Rectal smooth muscle tissue (tissue), 1 donor: Measurements from ENCODE around the gene CCR5AS.
"Not testable (repeated sequence)": the region's sequence is repeated elsewhere in the genome, so short reads cannot be mapped to it uniquely, and the experiment has no call there.

Experiments used
- H3K27ac ChIP-seq: one replicate; pipeline ENCODE4 v1.7.0; 2013; ENCODE audit warnings: low read depth, low read length, inconsistent platforms
- H3K27me3 ChIP-seq: one replicate; pipeline ENCODE4 v1.7.0; 2013; ENCODE audit warnings: low read length; ENCODE audit not compliant: control insufficient read depth, insufficient read depth
- H3K36me3 ChIP-seq: one replicate; pipeline ENCODE4 v1.7.0; 2013; ENCODE audit warnings: low read length; ENCODE audit not compliant: control insufficient read depth, insufficient read depth
- H3K4me1 ChIP-seq: one replicate; pipeline ENCODE4 v1.7.0; 2013; ENCODE audit warnings: low read length; ENCODE audit not compliant: control insufficient read depth, insufficient read depth
- H3K4me3 ChIP-seq: one replicate; pipeline ENCODE4 v1.7.0; 2013; ENCODE audit warnings: low read length
- H3K9ac ChIP-seq: one replicate; pipeline ENCODE4 v1.7.0; 2013; ENCODE audit warnings: low read length

The CCR5AS gene

GRCh38 chr3:46440531-46441294, 33.8 kb upstream of the CCR5AS start:
- Histone ChIP-seq H3K4me1 (no peaks in the 10 kb centered on the region), H3K27me3 (no peaks in the 10 kb centered on the region), H3K27ac (no peak overlapping the region), H3K9ac (no peak overlapping the region), H3K4me3 (no peak overlapping the region), H3K36me3 (no peaks in the 10 kb centered on the region)

- no peaks in the 10 kb centered on the region for H3K27me3 ChIP-seq
- H3K4me3 ChIP-seq, result no peak overlapping the region
- no peak overlapping the region for H3K27ac ChIP-seq
- H3K36me3 ChIP-seq, result no peaks in the 10 kb centered on the region
- no peak overlapping the region for H3K9ac ChIP-seq
- no peaks in the 10 kb centered on the region for H3K4me1 ChIP-seq
These were observed 32.0 kb upstream of the CCR5AS start for GRCh38 chr3:46438831-46439230.

- H3K4me1 ChIP-seq, result no peaks in the 10 kb centered on the region
- H3K27ac ChIP-seq, result no peak overlapping the region
- H3K9ac ChIP-seq, result no peak overlapping the region
- H3K4me3 ChIP-seq, result no peak overlapping the region
- no peaks in the 10 kb centered on the region for H3K27me3 ChIP-seq
- H3K36me3 ChIP-seq, result no peaks in the 10 kb centered on the region
These were observed 28.3 kb upstream of the CCR5AS start for GRCh38 chr3:46435081-46435726.

GRCh38 chr3:46433841-46434240, 27.0 kb upstream of the CCR5AS start:
- Histone ChIP-seq H3K4me1 (no peaks in the 10 kb centered on the region), H3K36me3 (no peaks in the 10 kb centered on the region), H3K27me3 (no peaks in the 10 kb centered on the region), H3K9ac (no peak overlapping the region), H3K4me3 (no peak overlapping the region), H3K27ac (no peak overlapping the region)

GRCh38 chr3:46433118-46433517, 26.3 kb upstream of the CCR5AS start:
- not testable (repeated sequence) for H3K9ac ChIP-seq, H3K27me3 ChIP-seq, H3K36me3 ChIP-seq, H3K4me3 ChIP-seq, H3K4me1 ChIP-seq, H3K27ac ChIP-seq

GRCh38 chr3:46431905-46432304, 25.0 kb upstream of the CCR5AS start:
- not testable (repeated sequence) for H3K4me3 ChIP-seq, H3K36me3 ChIP-seq, H3K4me1 ChIP-seq, H3K27ac ChIP-seq, H3K27me3 ChIP-seq, H3K9ac ChIP-seq

GRCh38 chr3:46430879-46431278, 24.0 kb upstream of the CCR5AS start:
- not testable (repeated sequence) for H3K36me3 ChIP-seq

GRCh38 chr3:46429671-46430070, 22.8 kb upstream of the CCR5AS start:
- Histone ChIP-seq H3K27ac (no peak overlapping the region), H3K4me1 (no peaks in the 10 kb centered on the region), H3K36me3 (no peaks in the 10 kb centered on the region), H3K9ac (no peak overlapping the region), H3K4me3 (no peak overlapping the region), H3K27me3 (no peaks in the 10 kb centered on the region)

More at GRCh38 chr3:46430879-46431278, 24.0 kb upstream of the CCR5AS start:
- not testable (repeated sequence) for H3K9ac ChIP-seq, H3K4me1 ChIP-seq, H3K27me3 ChIP-seq, H3K27ac ChIP-seq, H3K4me3 ChIP-seq

- H3K4me1 ChIP-seq, result no peaks in the 10 kb centered on the region
- no peak overlapping the region for H3K9ac ChIP-seq
- no peaks in the 10 kb centered on the region for H3K36me3 ChIP-seq
- H3K27me3 ChIP-seq, result no peaks in the 10 kb centered on the region
- no peak overlapping the region for H3K4me3 ChIP-seq
- H3K27ac ChIP-seq, result no peak overlapping the region
These were observed 22.4 kb upstream of the CCR5AS start for GRCh38 chr3:46429250-46429649.

GRCh38 chr3:46427916-46428833, 21.3 kb upstream of the CCR5AS start:
- no peaks in the 10 kb centered on the region for H3K4me1 ChIP-seq
- H3K36me3 ChIP-seq, result no peaks in the 10 kb centered on the region
- H3K9ac ChIP-seq, result no peak overlapping the region
- no peak overlapping the region for H3K4me3 ChIP-seq
- no peak overlapping the region for H3K27ac ChIP-seq
- H3K27me3 ChIP-seq, result no peaks in the 10 kb centered on the region

GRCh38 chr3:46427404-46427803, 20.5 kb upstream of the CCR5AS start:
- H3K36me3 ChIP-seq, H3K27me3 ChIP-seq, H3K4me3 ChIP-seq, H3K4me1 ChIP-seq, H3K9ac ChIP-seq, H3K27ac ChIP-seq: not testable (repeated sequence)

- not testable (repeated sequence) for H3K27ac ChIP-seq, H3K4me1 ChIP-seq, H3K36me3 ChIP-seq, H3K4me3 ChIP-seq, H3K9ac ChIP-seq, H3K27me3 ChIP-seq
These were observed 19.6 kb upstream of the CCR5AS start for GRCh38 chr3:46426476-46426875.
